Retina (tissue), 1 donor: ENCODE measurements around the gene PSMD1.

Experiments used
- DNase-seq: peaks from one replicate; pipeline ENCODE4 v3.0.0-alpha.2; 2016

The PSMD1 gene

GRCh38 chr2:231036131-231036530 is 20.5 kb upstream of the PSMD1 start:
- DNase-seq, result no peak

GRCh38 chr2:231036578-231037106 is 20.0 kb upstream of the PSMD1 start:
- no peak for DNase-seq

GRCh38 chr2:231037202-231037730 is 19.4 kb upstream of the PSMD1 start, which contains the start of gene C2orf72:
Gene C2orf72, plus strand, starts transcription at chr2:231037523. Its CDS starts 43 bp downstream, at chr2:231037566.
- peak; percentile 27 for DNase-seq

- peak; percentile 51 for DNase-seq
Measured at GRCh38 chr2:231037731-231038482, 18.8 kb upstream of the PSMD1 start.

- no peak for DNase-seq
Measured at GRCh38 chr2:231038483-231039293, 18.0 kb upstream of the PSMD1 start.

GRCh38 chr2:231039294-231039664 is 17.4 kb upstream of the PSMD1 start:
- DNase-seq, result no peak

- no peak for DNase-seq
Measured at GRCh38 chr2:231039821-231040364, 16.8 kb upstream of the PSMD1 start.

GRCh38 chr2:231041061-231041689 is 15.5 kb upstream of the PSMD1 start:
- no peak for DNase-seq

- DNase-seq, result no peak
Measured at GRCh38 chr2:231043796-231044195, 12.9 kb upstream of the PSMD1 start.

- DNase-seq, result no peak
Measured at GRCh38 chr2:231046916-231047273, 9.8 kb upstream of the PSMD1 start.

- DNase-seq, result no peak
Measured at GRCh38 chr2:231047274-231047922, 9.3 kb upstream of the PSMD1 start.

GRCh38 chr2:231047923-231048915 is 8.4 kb upstream of the PSMD1 start:
- DNase-seq, result no peak

GRCh38 chr2:231049286-231050017 is 7.2 kb upstream of the PSMD1 start:
- no peak for DNase-seq

- DNase-seq, result no peak
Measured at GRCh38 chr2:231050018-231050901, 6.4 kb upstream of the PSMD1 start.

GRCh38 chr2:231051116-231051515 is 5.6 kb upstream of the PSMD1 start:
- no peak for DNase-seq

- DNase-seq, result peak; percentile 95
Measured at GRCh38 chr2:231052494-231053451, 3.9 kb upstream of the PSMD1 start.

GRCh38 chr2:231053846-231054245 is 2.8 kb upstream of the PSMD1 start:
- DNase-seq, result no peak

- no peak for DNase-seq
Measured at GRCh38 chr2:231057590-231057989, 923 bp downstream of the PSMD1 start.
